B cell (primary cell): ENCODE data around the gene RETREG1. TPM values are rescaled to one million over a fixed set of nuclear protein-coding genes. Genes with fewer than 3 reads are reported as not detected.

ENCODE experiments used
- ATAC-seq: fragments of 200-7000 bp; cut with Tn5 transposase; one replicate; pipeline ENCODE4 v1.10.0; 2021; ENCODE audit warnings: low read depth, mild to moderate bottlenecking, moderate number of reproducible peaks, moderate library complexity
- CTCF ChIA-PET: fragments of 350-600 bp; sonication (Branson Sonifier 250); formaldehyde crosslinking; loops from one replicate; lab custom pipeline; 2021; ENCODE audit warnings: antibody characterized with exemption, inconsistent platforms; lab: Charles Lee
- POLR2A ChIA-PET: fragments of 350-600 bp; sonication (Branson Sonifier 250); formaldehyde crosslinking; loops from one replicate; lab custom pipeline; 2021; ENCODE audit warnings: antibody characterized with exemption; lab: Charles Lee
- DNase-seq: peaks from one replicate; pipeline ENCODE4 v3.0.0; 2013
- H2AFZ ChIP-seq: 2 replicates; pipeline ENCODE4 v1.6.1; 2012; ENCODE audit warnings: mild to moderate bottlenecking, low read depth, low read length; ENCODE audit not compliant: insufficient read depth, poor library complexity, severe bottlenecking
- H3K27ac ChIP-seq, 2 donors: 1 replicate in 1 of 2; 2 replicates in 1 of 2; pipeline ENCODE4 v1.5.1; 2012 to 2013; ENCODE audit warnings: low read length in 2 of 2, mild to moderate bottlenecking in 2 of 2, moderate library complexity in 1 of 2
- H3K27me3 ChIP-seq, 4 experiments: fragments of 200-600 bp in 1 of 4; sonication (generic) in 1 of 4; replicated peaks in 1 of 4; 1 replicate in 2 of 4; 2 replicates in 2 of 4; pipeline versions ENCODE4 v1.6.1 to v1.7.0; 2013 to 2016; ENCODE audit warnings: low read length in 3 of 4, mild to moderate bottlenecking in 2 of 4, mixed read lengths in 1 of 4, moderate library complexity in 1 of 4; ENCODE audit not compliant: insufficient read depth in 4 of 4, control insufficient read depth in 3 of 4; ENCODE audit errors: control extremely low read depth in 1 of 4
- H3K36me3 ChIP-seq, 2 experiments: replicated peaks in 1 of 2; 1 replicate in 1 of 2; 2 replicates in 1 of 2; pipeline versions ENCODE4 v1.6.1 to v1.7.1; 2013; ENCODE audit warnings: low read length in 1 of 2; ENCODE audit not compliant: insufficient read depth in 2 of 2, control insufficient read depth in 1 of 2; ENCODE audit errors: control extremely low read depth in 1 of 2, extremely low read depth in 1 of 2
- H3K4me1 ChIP-seq, 2 donors: fragments of 200-600 bp in 1 of 2; sonication (generic) in 1 of 2; 1 replicate in 1 of 2; 2 replicates in 1 of 2; pipeline versions ENCODE4 v1.5.1 to v1.6.1; 2013 to 2017; ENCODE audit warnings: low read length in 2 of 2; ENCODE audit not compliant: control insufficient read depth in 2 of 2, insufficient read depth in 2 of 2
- H3K4me2 ChIP-seq: replicated peaks from 2 replicates; pipeline ENCODE3; 2012; ENCODE audit warnings: mild to moderate bottlenecking, low read depth, low read length; ENCODE audit not compliant: poor library complexity, severe bottlenecking
- H3K4me3 ChIP-seq, 5 experiments: fragments of 200-600 bp in 1 of 5; sonication (generic) in 1 of 5; 1 replicate in 3 of 5; 2 replicates in 2 of 5; pipeline versions ENCODE4 v1.5.1 to v1.7.0; 2011 to 2016; ENCODE audit warnings: low read length in 4 of 5, mild to moderate bottlenecking in 4 of 5, low read depth in 2 of 5, control low read depth in 1 of 5, moderate library complexity in 1 of 5; ENCODE audit not compliant: insufficient read depth in 1 of 5; ENCODE audit errors: control extremely low read depth in 1 of 5, extremely low read depth in 1 of 5
- H3K79me2 ChIP-seq: fragments of 200-600 bp; sonication (generic); one replicate; pipeline ENCODE4 v1.6.0; 2016; ENCODE audit warnings: low read length; ENCODE audit not compliant: control insufficient read depth, insufficient read depth
- H3K9ac ChIP-seq: fragments of 200-600 bp; sonication (generic); 2 replicates; pipeline ENCODE4 v1.6.1; 2017; ENCODE audit warnings: mild to moderate bottlenecking, low read length, moderate library complexity
- H3K9me3 ChIP-seq, 3 donors: one replicate each; pipeline versions ENCODE4 v1.6.1 to v1.7.1; 2013; ENCODE audit warnings: low read length in 2 of 3; ENCODE audit not compliant: control insufficient read depth in 2 of 3, insufficient read depth in 1 of 3; ENCODE audit errors: control extremely low read depth in 1 of 3
- H4K20me1 ChIP-seq: 2 replicates; pipeline ENCODE4 v1.6.0; 2012; ENCODE audit warnings: mild to moderate bottlenecking, low read length; ENCODE audit not compliant: insufficient read depth, control insufficient read depth, poor library complexity, severe bottlenecking
- H3K27ac Mint-ChIP-seq: one replicate; pipeline ENCODE4 v1.8.0; 2021; ENCODE audit warnings: mixed read lengths
- H3K27me3 Mint-ChIP-seq: one replicate; pipeline ENCODE4 v1.8.0; 2021; ENCODE audit warnings: mixed read lengths
- H3K4me1 Mint-ChIP-seq: one replicate; pipeline ENCODE4 v1.8.0; 2021; ENCODE audit warnings: mixed read lengths
- H3K4me3 Mint-ChIP-seq: one replicate; pipeline ENCODE4 v1.8.0; 2021; ENCODE audit warnings: mixed read lengths
- H3K9me3 Mint-ChIP-seq: one replicate; pipeline ENCODE4 v1.8.0; 2022; ENCODE audit warnings: mixed read lengths; ENCODE audit not compliant: insufficient read depth
- CTCF ChIP-seq: fragments of 200-600 bp; IDR thresholded peaks from one replicate; pipeline ENCODE4 v1.8.0; 2022; ENCODE audit warnings: antibody characterized with exemption, mild to moderate bottlenecking
- EZH2 ChIP-seq: IDR thresholded peaks from 2 replicates; pipeline ENCODE4 v1.6.1; 2012; ENCODE audit warnings: borderline replicate concordance, low read depth, mild to moderate bottlenecking, moderate library complexity, low read length; ENCODE audit not compliant: insufficient read depth, poor library complexity, severe bottlenecking
- WGBS: methylation state at CpG from one replicate; pipeline ENCODE4 v1.1.5; 2013; ENCODE audit warnings: missing lambda C conversion rate; ENCODE audit not compliant: insufficient coverage; 5-methylcytosine and 5-hydroxymethylcytosine counted together
- intact Hi-C: fragments of 100-400 bp; cut with micrococcal nuclease; formaldehyde crosslinking; loops from one replicate; pipeline ENCODE4 v1.10.0; 2022
- polyA minus RNA-seq: library from RNA; depleted of rRNA, polyadenylated mRNA; stranded (reverse); fragments of >200 nt; gene quantifications from 2 replicates; pipeline ENCODE4 v1.2.3, GENCODE V29; 2012
- polyA plus RNA-seq: library from polyadenylated mRNA; depleted of rRNA; stranded (reverse); fragments of >200 nt; gene quantifications from 2 replicates; pipeline ENCODE4 v1.2.3, GENCODE V29; 2012
- total RNA-seq, 2 donors: library from RNA; stranded (reverse); fragments of 120-200 nt in 1 of 2; gene quantifications; 1 replicate in 1 of 2; 2 replicates in 1 of 2; pipeline versions ENCODE4 v1.2.3 to v1.2.4, GENCODE V29; 2013 to 2022

The RETREG1 gene
- total RNA-seq (11.4 and 12.9 TPM in 2 replicates), polyA plus RNA-seq (5.1 and 8.7 TPM in 2 replicates), polyA minus RNA-seq (4.5 and 5.1 TPM in 2 replicates)
- 15.3 TPM for total RNA-seq (2013)

- Mint-ChIP-seq H3K27me3 (peaks cover 9% of the 10 kb centered on the region), H3K9me3 (no peaks in the 10 kb centered on the region), H3K4me3 (peak within 1 kb of the TSS; percentile 93), H3K4me1 (peaks cover 15% of the 10 kb centered on the region), H3K27ac (peak within 1 kb of the TSS; percentile 90)
- H3K4me2 ChIP-seq = peak within 1 kb of the TSS; percentile 89
- peak; percentile 85 for DNase-seq
- H4K20me1 ChIP-seq = no peaks in the 10 kb centered on the region
- peaks cover 4% of the 10 kb centered on the region for H3K79me2 ChIP-seq
- H2AFZ ChIP-seq = peak within 1 kb of the TSS; percentile 85
- under 1% methylated on average over 86 of the region's 86 CpGs for WGBS
- H3K9me3 ChIP-seq = no peaks in the 10 kb centered on the region
- H3K36me3 ChIP-seq = no peaks in the 10 kb centered on the region
- H3K4me3 ChIP-seq = peak within 1 kb of the TSS; percentile 19 to 80 (median 65)
- peak within 1 kb of the TSS; percentile 73 for H3K9ac ChIP-seq
- peak within 1 kb of the TSS; percentile 84 to 91 for H3K27ac ChIP-seq
- ATAC-seq = peak; percentile 87
- intact Hi-C loops = loop anchor here (2.0 to 5.0 kb wide), 2 partner anchors 59 to 152 kb away; partner anchors contain the start of gene ZNF622
- ChIA-PET CTCF (interaction anchor here (1.1 to 1.4 kb wide), 2 partner anchors 14 to 160 kb away, joined by 3 read pairs; no protein-coding TSS in a partner anchor), POLR2A (no interaction called here)
- peaks cover 0 to 3% (median 0%) of the 10 kb centered on the region in 4 experiments for H3K27me3 ChIP-seq
- no peak for TF ChIP-seq EZH2
- no peak for TF ChIP-seq CTCF
- peaks cover 18 to 20% of the 10 kb centered on the region in 2 donors for H3K4me1 ChIP-seq
Measured at GRCh38 chr5:16616536-16617273, at the start of gene RETREG1. TSS of gene RETREG1 (minus strand) at chr5:16616997. CDS start at chr5:16616971, 26 bp downstream.
